Activated naive CD8-positive, alpha-beta T cell treated with anti-CD3 and anti-CD28 coated beads for 36 hours (primary cell): ENCODE measurements around the gene CTXN1. TPM values are rescaled to one million over a fixed set of nuclear protein-coding genes. Genes with fewer than 3 reads are reported as not detected.
"Not testable (repeated sequence)": the region's sequence is repeated elsewhere in the genome, so short reads cannot be mapped to it uniquely, and the experiment has no call there.

Experiments used
- DNase-seq: peaks from one replicate; pipeline ENCODE4 v3.0.0; 2021
- H3K27ac Mint-ChIP-seq: one replicate; pipeline ENCODE4 v1.8.0; 2022; ENCODE audit warnings: mild to moderate bottlenecking, moderate library complexity, mixed read lengths
- H3K27me3 Mint-ChIP-seq: one replicate; pipeline ENCODE4 v1.8.0; 2022; ENCODE audit warnings: mild to moderate bottlenecking, mixed read lengths
- H3K36me3 Mint-ChIP-seq: one replicate; pipeline ENCODE4 v1.8.0; 2021; ENCODE audit warnings: mild to moderate bottlenecking, mixed read lengths
- H3K4me1 Mint-ChIP-seq: one replicate; pipeline ENCODE4 v1.8.0; 2021; ENCODE audit warnings: mixed read lengths
- H3K4me3 Mint-ChIP-seq: one replicate; pipeline ENCODE4 v1.8.0; 2022; ENCODE audit warnings: mild to moderate bottlenecking, moderate library complexity, mixed read lengths
- H3K9me3 Mint-ChIP-seq: one replicate; pipeline ENCODE4 v1.8.0; 2022; ENCODE audit warnings: mixed read lengths
- total RNA-seq, 2 experiments: library from RNA; stranded (reverse); gene quantifications; one replicate each; pipeline ENCODE4 v1.2.3, GENCODE V29; 2021

Gene CTXN1
- total RNA-seq, 2 experiments from 2014 or later: 0.44 to 0.52 TPM

DNA sequence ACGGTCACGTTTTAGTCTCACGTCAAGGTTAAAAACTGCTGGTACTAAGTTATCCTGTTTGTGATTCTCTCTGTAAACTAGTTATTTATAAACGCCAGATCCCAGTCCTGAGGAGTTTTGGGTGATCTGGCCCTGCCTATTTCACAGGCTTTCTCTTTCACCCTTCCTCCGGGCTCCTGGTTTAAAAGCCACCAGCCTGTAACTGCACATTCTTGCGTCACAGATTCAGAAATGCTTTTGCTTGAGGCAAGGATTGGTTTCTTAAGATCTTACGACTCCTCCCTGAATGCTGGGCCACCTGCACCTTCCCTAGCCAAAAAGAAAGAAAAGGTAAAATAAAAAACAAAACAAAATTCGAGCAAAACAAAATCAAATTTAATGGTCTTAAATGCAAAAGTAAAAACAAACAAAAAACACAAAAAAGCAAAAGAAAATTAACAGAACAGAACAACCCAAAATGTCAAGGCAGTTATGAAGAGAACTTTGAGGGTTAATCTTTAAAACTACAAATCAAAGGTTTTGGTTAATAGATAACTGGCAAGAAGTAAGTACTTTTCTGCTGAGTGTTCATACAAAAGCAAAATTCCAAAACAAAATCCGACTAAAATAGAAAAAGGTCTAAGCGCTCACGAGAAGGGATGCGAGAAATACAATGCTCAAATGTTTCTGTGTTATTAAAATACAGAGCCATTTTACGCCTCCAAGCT lies 36.1 kb upstream of the CTXN1 start:
- no peaks in the 10 kb centered on the region for H3K4me1 Mint-ChIP-seq
- no peaks in the 10 kb centered on the region for H3K27me3 Mint-ChIP-seq
- H3K27ac Mint-ChIP-seq: no peak overlapping the region
- no peaks in the 10 kb centered on the region for H3K9me3 Mint-ChIP-seq
- peaks cover 4% of the 10 kb centered on the region for H3K36me3 Mint-ChIP-seq
- DNase-seq: no peak
- H3K4me3 Mint-ChIP-seq: no peak overlapping the region

DNA sequence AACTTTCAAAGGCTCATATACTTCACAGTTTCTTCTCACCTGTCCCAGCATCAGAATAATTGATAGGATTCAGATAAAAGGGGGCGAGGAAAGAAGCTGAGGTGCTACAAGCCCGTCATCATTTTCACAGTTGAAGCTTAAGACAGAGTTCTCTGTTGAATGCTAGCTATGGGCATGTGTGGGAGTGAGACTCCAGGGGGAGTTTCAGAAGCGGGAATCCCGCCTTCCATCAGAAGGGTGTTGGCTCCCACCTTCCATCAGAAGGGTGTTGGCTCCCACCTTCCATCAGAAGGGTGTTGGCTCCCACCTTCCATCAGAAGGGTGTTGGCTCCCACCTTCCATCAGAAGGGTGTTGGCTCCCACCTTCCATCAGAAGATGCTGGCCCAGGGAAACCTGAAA lies 35.1 kb upstream of the CTXN1 start:
- H3K4me3 Mint-ChIP-seq, H3K27me3 Mint-ChIP-seq, H3K9me3 Mint-ChIP-seq, H3K27ac Mint-ChIP-seq, H3K4me1 Mint-ChIP-seq, H3K36me3 Mint-ChIP-seq, DNase-seq: not testable (repeated sequence)

DNA sequence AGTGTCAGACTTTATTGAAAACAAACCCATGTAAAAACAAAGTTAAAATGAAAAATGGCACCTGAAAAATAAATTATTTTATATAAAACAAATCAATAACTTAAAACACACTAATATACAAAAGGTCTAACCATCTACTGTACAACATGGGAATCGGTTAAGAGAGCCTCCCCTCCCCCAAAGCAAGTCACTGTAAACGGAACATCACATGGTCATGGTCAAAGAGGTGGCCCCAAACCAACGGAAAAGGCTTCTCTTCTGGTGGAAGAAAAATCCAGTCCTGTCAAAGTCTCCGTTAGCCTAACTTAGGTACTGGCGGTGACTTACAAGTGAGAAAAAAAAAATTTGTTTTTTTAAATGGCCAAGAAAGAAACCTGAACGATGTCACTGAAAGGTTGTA lies 33.3 kb upstream of the CTXN1 start:
- Mint-ChIP-seq H3K4me1 (no peaks in the 10 kb centered on the region), H3K4me3 (no peak overlapping the region), H3K36me3 (peaks cover 3% of the 10 kb centered on the region), H3K9me3 (no peaks in the 10 kb centered on the region), H3K27me3 (no peaks in the 10 kb centered on the region), H3K27ac (no peak overlapping the region)
- no peak for DNase-seq

DNA sequence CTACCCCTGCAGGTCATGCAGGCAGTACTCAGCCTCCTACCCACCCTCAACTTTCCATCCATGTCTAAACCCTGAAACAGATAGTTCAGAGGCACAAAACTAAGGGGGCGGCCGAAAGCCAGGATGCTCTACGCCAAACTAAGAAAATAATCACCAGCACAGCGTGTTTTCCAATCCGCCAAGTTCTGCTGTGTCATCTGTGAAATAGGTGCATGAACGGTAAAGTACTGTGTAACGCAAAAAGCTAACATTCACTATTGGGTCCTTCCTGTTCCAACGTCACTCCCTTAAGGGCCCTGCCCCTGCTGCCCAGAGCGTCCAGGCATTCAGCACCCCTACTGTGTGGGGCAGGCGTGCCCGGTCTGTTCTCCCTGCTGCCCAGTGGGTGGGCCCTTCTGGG lies 29.8 kb upstream of the CTXN1 start:
- no peaks in the 10 kb centered on the region for H3K27me3 Mint-ChIP-seq
- H3K4me1 Mint-ChIP-seq: no peaks in the 10 kb centered on the region
- H3K4me3 Mint-ChIP-seq: no peak overlapping the region
- no peak for DNase-seq
- no peak overlapping the region for H3K27ac Mint-ChIP-seq
- peaks cover 1% of the 10 kb centered on the region for H3K36me3 Mint-ChIP-seq
- H3K9me3 Mint-ChIP-seq: no peaks in the 10 kb centered on the region

DNA sequence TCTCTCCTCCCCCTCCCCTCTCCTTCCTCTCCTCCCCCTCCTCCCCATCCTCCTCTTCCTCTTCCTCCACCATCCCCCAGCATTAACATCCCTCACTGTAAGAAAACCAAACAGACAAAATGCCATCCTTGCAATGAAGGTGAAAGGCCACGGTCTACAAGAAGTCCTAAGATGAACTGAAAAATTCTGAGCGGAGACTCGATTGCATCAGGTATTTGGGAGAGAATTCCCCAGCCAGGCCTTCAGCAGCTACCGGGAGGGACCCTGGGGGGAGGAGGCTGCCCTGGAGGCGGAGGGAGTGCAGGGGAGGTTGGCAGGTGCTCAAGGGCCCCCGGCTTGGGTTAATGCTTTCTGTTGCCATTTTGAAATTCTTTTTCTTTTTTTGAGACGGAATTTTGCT lies 27.6 kb upstream of the CTXN1 start:
- Mint-ChIP-seq H3K27ac (no peak overlapping the region), H3K9me3 (no peaks in the 10 kb centered on the region)

DNA sequence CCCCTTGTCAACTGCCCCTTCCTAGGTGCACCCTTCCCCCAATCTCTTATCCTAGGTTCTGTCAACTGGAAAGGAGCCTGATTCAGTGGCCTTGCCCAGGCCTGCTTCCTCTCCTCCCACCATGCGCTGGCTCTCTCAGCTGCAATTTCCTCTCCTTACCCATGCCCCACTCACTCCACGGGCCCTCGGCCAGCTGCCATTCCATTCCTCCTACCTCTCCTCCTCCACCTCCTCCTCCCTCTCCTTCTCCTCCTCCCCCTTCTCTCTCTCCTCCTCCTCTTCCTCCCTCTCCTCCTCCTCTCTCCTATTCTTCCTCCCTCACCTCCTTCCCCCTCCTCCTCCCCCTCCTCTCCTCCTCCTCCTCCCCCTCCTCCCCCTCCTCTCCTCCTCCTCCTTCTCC lies 27.1 kb upstream of the CTXN1 start:
- H3K9me3 Mint-ChIP-seq: no peaks in the 10 kb centered on the region
- H3K27ac Mint-ChIP-seq: no peak overlapping the region
- H3K36me3 Mint-ChIP-seq: no peaks in the 10 kb centered on the region
- no peaks in the 10 kb centered on the region for H3K4me1 Mint-ChIP-seq
- H3K27me3 Mint-ChIP-seq: no peaks in the 10 kb centered on the region
- no peak for DNase-seq
- H3K4me3 Mint-ChIP-seq: no peak overlapping the region

More for the DNA sequence above, 27.6 kb upstream of the CTXN1 start:
- Mint-ChIP-seq H3K4me3 (no peak overlapping the region), H3K4me1 (no peaks in the 10 kb centered on the region), H3K36me3 (no peaks in the 10 kb centered on the region), H3K27me3 (no peaks in the 10 kb centered on the region)
- DNase-seq: no peak

DNA sequence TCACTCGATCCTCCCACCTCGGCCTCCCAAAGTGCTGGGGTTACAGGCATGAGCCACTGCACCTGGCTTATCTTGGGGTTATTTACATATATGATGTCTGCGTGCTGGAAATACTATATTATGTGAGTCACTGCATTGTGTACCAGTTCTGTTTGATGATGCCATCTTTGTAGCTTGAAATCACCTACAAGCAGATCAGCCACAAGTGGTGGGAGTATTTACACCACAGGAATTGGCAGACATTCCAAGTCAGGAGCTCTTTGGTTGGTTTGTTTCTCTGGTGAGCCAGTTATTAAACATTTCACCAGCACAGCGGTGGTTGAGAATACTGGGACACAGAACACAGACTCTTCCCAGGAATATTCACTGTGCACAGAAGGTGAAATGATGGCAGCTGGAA lies 22.0 kb upstream of the CTXN1 start:
- H3K27me3 Mint-ChIP-seq: no peaks in the 10 kb centered on the region
- no peaks in the 10 kb centered on the region for H3K9me3 Mint-ChIP-seq
- H3K4me3 Mint-ChIP-seq: no peak overlapping the region
- peaks cover 7% of the 10 kb centered on the region for H3K36me3 Mint-ChIP-seq
- DNase-seq: no peak
- H3K27ac Mint-ChIP-seq: no peak overlapping the region
- peaks cover 16% of the 10 kb centered on the region for H3K4me1 Mint-ChIP-seq

DNA sequence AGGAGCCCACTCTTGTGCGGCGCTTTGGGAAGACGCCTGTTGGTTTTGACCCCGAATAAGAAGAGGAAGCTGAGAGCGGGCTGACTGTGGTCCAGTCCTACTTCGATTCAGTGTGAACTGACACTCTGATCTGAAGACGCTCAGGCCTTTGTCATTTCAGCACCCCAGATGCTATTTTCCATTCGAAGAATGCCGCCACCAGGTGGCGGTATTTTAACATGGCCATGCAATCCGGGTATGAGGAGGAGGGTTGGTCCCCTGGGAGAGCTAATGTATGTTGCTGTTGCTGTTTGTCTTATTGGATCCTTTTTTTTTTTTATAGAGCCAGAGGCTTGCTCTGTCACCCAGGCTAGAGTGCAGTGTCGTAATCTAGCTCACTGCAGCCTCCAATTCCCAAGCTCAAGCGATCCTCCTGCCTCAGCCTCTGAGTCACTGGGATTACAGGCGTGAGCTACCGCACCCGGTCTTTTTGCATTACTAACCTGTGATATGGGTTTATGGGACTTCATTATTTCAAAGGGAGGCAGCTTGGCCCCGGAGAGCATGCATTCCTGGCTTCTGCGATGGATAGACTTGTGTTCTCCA lies 18.3 kb upstream of the CTXN1 start:
- peak; percentile 81 for DNase-seq
- Mint-ChIP-seq H3K4me1 (peaks cover 35% of the 10 kb centered on the region), H3K36me3 (peaks cover 19% of the 10 kb centered on the region), H3K9me3 (no peaks in the 10 kb centered on the region), H3K4me3 (peak overlapping the region; percentile 96), H3K27ac (peak overlapping the region; percentile 100), H3K27me3 (no peaks in the 10 kb centered on the region)

DNA sequence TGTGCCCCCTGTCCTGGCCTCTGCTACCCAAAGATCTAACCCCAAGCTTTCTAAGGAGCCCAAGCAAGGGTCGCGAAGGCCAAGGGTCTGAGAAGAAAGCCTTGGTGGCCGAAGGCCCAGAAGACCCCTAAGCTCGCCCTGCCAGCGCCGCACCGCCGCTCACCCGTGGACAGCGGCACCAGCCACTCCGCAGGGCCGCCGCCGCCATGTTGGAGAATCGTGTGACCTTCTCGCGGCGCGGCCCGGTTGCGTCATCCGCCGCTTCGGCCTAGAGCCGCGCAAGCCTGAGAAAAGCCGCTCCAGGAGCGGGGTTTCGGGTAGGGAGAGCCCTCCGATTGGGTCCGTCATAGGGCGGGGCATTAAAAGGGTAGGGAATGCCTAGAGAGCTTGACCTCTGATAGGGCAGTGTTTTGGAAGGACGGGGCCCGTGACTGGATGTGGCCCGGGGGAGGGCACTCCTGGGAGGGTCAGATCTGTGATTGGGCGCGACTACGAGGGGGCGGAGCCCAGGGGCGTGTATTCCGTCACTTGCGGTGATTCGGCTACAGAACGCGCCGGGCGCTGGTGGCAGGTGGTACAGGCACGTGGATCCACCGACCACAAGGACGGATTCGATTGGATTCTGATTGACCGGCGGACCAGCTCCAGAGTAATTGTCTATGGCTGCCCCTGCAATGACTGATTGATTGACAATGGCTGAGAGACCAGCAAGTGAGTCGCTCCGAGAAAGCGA lies 17.7 kb upstream of the CTXN1 start, which contains the start of gene TIMM44:
Gene TIMM44, minus strand, starts transcription at position 223 of the 733 bp plus-strand sequence. Its CDS starts 15 bp downstream, at position 208.
- Mint-ChIP-seq H3K27me3 (no peaks in the 10 kb centered on the region), H3K4me3 (peak within 1 kb of the TSS; percentile 96), H3K27ac (peak within 1 kb of the TSS; percentile 100), H3K9me3 (no peaks in the 10 kb centered on the region), H3K36me3 (peaks cover 19% of the 10 kb centered on the region), H3K4me1 (peaks cover 37% of the 10 kb centered on the region)
- DNase-seq: peak; percentile 99

DNA sequence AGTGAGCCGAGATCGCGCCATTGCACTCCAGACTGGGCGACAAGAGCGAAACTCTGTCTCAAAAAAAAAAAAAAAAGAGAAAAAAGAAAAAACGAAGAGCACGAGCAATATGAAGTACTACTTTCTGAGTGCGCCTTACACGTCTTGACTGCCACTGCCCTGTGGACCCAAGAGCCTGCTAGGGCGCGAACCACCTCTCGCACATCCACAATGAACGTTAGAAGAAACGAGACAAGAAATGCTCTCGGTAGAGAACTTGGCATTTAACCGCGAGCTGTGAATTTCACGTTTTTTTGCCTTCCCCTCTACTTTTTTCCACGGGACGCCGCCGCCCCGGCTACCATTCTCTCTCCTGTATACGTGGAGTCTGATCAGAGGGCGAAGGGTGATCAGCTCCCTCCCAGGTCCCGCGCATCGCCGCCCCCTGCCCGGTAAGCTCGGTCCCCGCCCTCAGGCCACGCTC lies 17.1 kb upstream of the CTXN1 start:
- Mint-ChIP-seq H3K4me3 (peak overlapping the region; percentile 96), H3K36me3 (peaks cover 19% of the 10 kb centered on the region), H3K27ac (peak overlapping the region; percentile 100), H3K27me3 (no peaks in the 10 kb centered on the region), H3K4me1 (peaks cover 37% of the 10 kb centered on the region), H3K9me3 (no peaks in the 10 kb centered on the region)
- DNase-seq: no peak

DNA sequence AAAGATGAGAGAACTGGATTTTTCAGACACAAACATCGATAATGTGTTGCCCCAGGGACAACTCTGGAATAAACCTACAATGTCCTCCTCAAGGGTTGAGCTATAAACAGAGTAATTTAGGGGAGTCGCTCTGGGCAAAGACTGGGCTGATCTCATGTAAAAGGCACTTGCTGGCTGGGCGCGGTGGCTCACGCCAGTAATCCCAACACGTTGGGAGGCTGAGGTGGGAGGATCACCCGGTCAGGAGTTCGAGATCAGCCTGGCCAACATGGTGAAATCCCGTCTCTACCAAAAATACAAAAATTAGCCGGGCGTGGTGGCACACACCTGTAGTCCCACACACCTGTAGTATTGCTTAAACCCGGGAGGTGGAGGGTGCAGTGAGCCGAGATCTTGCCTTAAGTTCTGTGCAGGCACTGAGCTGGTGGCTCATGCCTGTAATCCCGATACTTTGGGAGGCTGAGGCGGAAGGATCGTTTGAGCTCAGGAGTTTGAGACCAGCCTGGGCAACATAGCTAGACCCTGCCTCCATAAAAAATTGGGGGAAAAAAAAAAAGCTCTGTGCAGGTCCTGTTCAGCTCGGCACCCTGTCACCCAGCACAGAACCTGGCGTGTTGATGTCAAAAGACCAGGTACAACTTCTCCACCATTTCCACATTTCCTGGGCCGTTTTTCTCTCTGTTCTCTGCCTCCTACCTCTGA lies 16.1 kb upstream of the CTXN1 start:
- Mint-ChIP-seq H3K36me3 (peaks cover 21% of the 10 kb centered on the region), H3K27ac (peak overlapping the region; percentile 42), H3K9me3 (no peaks in the 10 kb centered on the region), H3K27me3 (no peaks in the 10 kb centered on the region), H3K4me1 (peaks cover 37% of the 10 kb centered on the region), H3K4me3 (peak overlapping the region; percentile 96)
- DNase-seq: no peak

DNA sequence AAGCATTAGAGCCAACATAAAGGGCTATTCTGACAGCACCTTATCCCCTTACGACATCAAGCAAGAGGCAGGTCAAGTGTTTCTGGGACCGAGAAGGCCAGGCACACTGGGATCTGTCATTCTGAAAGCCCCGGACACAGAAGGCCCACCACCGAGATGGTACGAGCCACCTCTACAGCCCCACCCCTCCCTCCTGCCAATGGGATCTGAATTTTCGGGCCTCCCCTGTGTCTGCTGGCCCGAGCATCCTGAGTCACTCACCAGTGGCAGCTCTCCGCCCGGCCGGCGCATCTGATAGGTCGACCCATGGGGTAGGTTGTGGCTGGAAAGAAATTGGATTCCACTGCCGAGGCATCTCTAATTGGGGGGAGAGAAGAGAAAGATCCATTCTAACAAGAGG lies 14.9 kb upstream of the CTXN1 start:
- no peak overlapping the region for H3K27ac Mint-ChIP-seq
- H3K4me1 Mint-ChIP-seq: peaks cover 35% of the 10 kb centered on the region
- peaks cover 21% of the 10 kb centered on the region for H3K36me3 Mint-ChIP-seq
- DNase-seq: no peak
- H3K27me3 Mint-ChIP-seq: no peaks in the 10 kb centered on the region
- H3K9me3 Mint-ChIP-seq: no peaks in the 10 kb centered on the region
- peak overlapping the region; percentile 34 for H3K4me3 Mint-ChIP-seq

DNA sequence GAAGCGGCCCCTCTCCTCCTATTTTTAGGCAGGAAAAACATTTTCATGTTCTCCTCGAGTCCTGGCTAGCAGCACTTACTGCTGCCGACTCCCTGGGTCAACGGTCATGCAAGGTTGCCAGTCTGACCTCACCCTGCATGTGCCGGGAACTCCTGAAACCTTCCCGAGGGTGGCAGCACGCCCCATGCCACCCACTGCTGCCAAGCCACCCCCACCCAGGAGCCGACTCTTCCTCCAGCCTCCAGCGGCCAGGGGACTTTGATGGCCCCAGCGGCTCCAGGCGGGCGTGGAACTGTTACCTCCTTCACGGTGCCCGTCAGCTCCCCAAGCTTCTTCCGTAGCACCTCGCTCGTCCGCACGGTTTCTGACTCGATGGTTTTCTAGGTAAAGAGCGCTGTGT lies 8.8 kb upstream of the CTXN1 start:
- H3K27me3 Mint-ChIP-seq: no peaks in the 10 kb centered on the region
- peaks cover 4% of the 10 kb centered on the region for H3K4me1 Mint-ChIP-seq
- no peak overlapping the region for H3K4me3 Mint-ChIP-seq
- peaks cover 13% of the 10 kb centered on the region for H3K36me3 Mint-ChIP-seq
- H3K27ac Mint-ChIP-seq: no peak overlapping the region
- no peak for DNase-seq
- no peaks in the 10 kb centered on the region for H3K9me3 Mint-ChIP-seq

DNA sequence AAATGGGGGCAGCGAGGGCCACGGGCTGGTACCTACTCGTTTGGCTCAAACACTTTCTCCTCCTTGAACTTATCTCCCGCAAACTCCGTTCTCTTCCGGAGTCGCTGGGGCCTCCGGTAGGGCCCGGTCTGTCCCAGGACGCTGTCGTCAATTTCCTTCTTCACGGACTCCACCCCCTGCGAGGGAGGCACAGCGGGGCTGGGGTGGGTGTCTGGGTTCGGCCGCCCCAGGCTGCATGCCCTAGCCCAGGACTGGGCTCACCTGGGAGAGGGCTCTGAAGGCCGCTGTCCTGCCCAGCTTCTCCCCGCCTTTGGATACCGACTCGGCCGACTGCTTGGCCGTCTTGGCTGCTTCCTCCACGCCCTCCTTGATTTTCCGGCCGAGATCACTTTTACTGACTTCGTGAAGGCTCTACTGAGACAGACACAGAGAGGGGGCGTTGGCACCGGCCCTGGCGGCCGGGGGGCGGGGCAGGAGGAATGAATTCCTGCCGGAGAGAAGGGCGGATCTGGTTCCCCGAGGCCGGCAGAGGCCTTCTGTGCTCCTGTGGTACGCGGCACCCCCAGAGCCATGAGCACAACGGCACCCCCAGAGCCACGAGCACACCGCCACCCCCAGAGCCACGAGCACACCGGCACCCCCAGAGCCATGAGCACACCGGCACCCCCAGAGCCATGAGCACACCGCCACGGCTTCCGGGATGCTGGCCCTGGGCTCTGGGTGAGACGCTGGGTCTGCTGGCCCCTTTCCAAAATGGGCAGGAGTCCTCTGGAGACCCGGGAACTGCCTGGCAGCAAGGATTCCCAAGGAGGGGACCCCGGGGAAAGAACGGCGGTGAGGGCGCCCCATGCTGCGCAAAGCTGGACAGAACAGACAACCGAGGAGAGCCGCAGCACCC lies 8.1 kb upstream of the CTXN1 start:
- Mint-ChIP-seq H3K27me3 (no peaks in the 10 kb centered on the region), H3K27ac (no peak overlapping the region), H3K9me3 (no peaks in the 10 kb centered on the region), H3K4me1 (peaks cover 9% of the 10 kb centered on the region), H3K36me3 (peaks cover 13% of the 10 kb centered on the region), H3K4me3 (no peak overlapping the region)
- DNase-seq: no peak
